Measurements from ENCODE around the gene CASR.

CASR gene

GRCh38 chr3:122325769-122326168 is 142.3 kb downstream of the CASR start:
- TF ChIP-seq, protein P1, sequence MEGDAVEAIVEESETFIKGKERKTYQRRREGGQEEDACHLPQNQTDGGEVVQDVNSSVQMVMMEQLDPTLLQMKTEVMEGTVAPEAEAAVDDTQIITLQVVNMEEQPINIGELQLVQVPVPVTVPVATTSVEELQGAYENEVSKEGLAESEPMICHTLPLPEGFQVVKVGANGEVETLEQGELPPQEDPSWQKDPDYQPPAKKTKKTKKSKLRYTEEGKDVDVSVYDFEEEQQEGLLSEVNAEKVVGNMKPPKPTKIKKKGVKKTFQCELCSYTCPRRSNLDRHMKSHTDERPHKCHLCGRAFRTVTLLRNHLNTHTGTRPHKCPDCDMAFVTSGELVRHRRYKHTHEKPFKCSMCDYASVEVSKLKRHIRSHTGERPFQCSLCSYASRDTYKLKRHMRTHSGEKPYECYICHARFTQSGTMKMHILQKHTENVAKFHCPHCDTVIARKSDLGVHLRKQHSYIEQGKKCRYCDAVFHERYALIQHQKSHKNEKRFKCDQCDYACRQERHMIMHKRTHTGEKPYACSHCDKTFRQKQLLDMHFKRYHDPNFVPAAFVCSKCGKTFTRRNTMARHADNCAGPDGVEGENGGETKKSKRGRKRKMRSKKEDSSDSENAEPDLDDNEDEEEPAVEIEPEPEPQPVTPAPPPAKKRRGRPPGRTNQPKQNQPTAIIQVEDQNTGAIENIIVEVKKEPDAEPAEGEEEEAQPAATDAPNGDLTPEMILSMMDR (IDR thresholded peaks at IDR 0.05; ENCODE audit: low read depth, low read length, missing control alignments) = no peak
- in situ Hi-C loops (cut with HindIII; ENCODE audit: low sequenced_read_pairs) = no loop called here
- H3K4me3 ChIP-seq (ENCODE audit: low read depth, low read length) = no peak overlapping the region
- DNase-seq (ENCODE audit: low read depth) = no peak

DNA sequence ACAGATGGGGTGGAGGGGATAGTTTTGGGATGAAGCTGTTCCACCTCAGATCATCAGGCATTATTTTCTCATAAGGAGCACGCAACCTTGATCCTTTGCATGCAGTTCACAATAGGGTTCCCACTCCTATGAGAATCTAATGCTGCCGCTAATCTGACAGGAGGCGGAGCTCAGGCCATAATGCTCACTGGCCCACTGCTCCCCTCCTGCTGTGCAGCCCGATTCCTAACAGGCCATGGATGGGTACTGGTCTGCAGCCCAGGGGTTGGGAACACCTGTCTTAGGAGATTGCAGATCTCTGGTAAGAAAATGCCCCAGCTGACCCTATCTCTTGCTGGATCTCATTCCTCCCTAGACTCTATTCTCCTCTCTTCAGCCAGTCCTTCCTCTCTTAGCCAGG is 148.4 kb downstream of the CASR start:
- no peak for DNase-seq (ENCODE audit: low read depth)
- no peak overlapping the region for H3K4me3 ChIP-seq (ENCODE audit: low read depth, low read length)
- TF ChIP-seq, protein P1 (IDR thresholded peaks at IDR 0.05; ENCODE audit: low read depth, low read length, missing control alignments) = no peak
- in situ Hi-C loops (cut with HindIII; ENCODE audit: low sequenced_read_pairs) = no loop called here

- no peak overlapping the region for H3K4me3 ChIP-seq (ENCODE audit: low read depth, low read length)
- DNase-seq (ENCODE audit: low read depth) = no peak
- TF ChIP-seq, protein P1 (IDR thresholded peaks at IDR 0.05; ENCODE audit: low read depth, low read length, missing control alignments) = no peak
- in situ Hi-C loops (cut with HindIII; ENCODE audit: low sequenced_read_pairs) = no loop called here
Observed at GRCh38 chr3:122332551-122332950, 149.1 kb downstream of the CASR start.
